Activated T-cell treated with anti-CD3 and anti-CD28 coated beads, Interleukin-2, amount 50 U/mL, for 72 hours (primary cell): ENCODE measurements around the gene MIDN. TPM values are rescaled to one million over a fixed set of nuclear protein-coding genes. Genes with fewer than 3 reads are reported as not detected.
"Not testable (repeated sequence)": the region's sequence is repeated elsewhere in the genome, so short reads cannot be mapped to it uniquely, and the experiment has no call there.

Experiments
- ATAC-seq, 2 donors: fragments of 150-1000 bp; cut with Tn5 transposase; replicated peaks in 1 of 2; 2 replicates each; pipeline ENCODE4 v1.10.0; 2021; ENCODE audit warnings: moderate library complexity in 2 of 2, mild to moderate bottlenecking in 1 of 2
- DNase-seq, 2 donors: peaks; one replicate each; pipeline ENCODE4 v3.0.0; 2021 to 2022; ENCODE audit warnings: mixed read lengths in 1 of 2
- H3K27ac Mint-ChIP-seq: one replicate; pipeline ENCODE4 v1.8.0; 2022; ENCODE audit warnings: mild to moderate bottlenecking, moderate library complexity, mixed read lengths
- H3K27me3 Mint-ChIP-seq: one replicate; pipeline ENCODE4 v1.8.0; 2022; ENCODE audit warnings: low read depth, mixed read lengths
- H3K36me3 Mint-ChIP-seq, 2 donors: one replicate each; pipeline ENCODE4 v1.8.0; 2022; ENCODE audit warnings: mixed read lengths in 2 of 2, mild to moderate bottlenecking in 1 of 2; ENCODE audit not compliant: insufficient read depth in 2 of 2
- H3K4me1 Mint-ChIP-seq: one replicate; pipeline ENCODE4 v1.8.0; 2022; ENCODE audit warnings: low read depth, mixed read lengths
- H3K4me3 Mint-ChIP-seq, 2 donors: one replicate each; pipeline ENCODE4 v1.8.0; 2022; ENCODE audit warnings: mild to moderate bottlenecking in 2 of 2, mixed read lengths in 2 of 2, moderate library complexity in 2 of 2
- H3K9me3 Mint-ChIP-seq, 2 donors: one replicate each; pipeline ENCODE4 v1.8.0; 2022; ENCODE audit warnings: mixed read lengths in 2 of 2
- total RNA-seq, 2 donors: library from RNA; stranded (reverse); gene quantifications; one replicate each; pipeline ENCODE4 v1.2.3, GENCODE V29; 2022

MIDN gene
- total RNA-seq, 2 donors from 2014 or later: 72.3 to 75.4 TPM

DNA sequence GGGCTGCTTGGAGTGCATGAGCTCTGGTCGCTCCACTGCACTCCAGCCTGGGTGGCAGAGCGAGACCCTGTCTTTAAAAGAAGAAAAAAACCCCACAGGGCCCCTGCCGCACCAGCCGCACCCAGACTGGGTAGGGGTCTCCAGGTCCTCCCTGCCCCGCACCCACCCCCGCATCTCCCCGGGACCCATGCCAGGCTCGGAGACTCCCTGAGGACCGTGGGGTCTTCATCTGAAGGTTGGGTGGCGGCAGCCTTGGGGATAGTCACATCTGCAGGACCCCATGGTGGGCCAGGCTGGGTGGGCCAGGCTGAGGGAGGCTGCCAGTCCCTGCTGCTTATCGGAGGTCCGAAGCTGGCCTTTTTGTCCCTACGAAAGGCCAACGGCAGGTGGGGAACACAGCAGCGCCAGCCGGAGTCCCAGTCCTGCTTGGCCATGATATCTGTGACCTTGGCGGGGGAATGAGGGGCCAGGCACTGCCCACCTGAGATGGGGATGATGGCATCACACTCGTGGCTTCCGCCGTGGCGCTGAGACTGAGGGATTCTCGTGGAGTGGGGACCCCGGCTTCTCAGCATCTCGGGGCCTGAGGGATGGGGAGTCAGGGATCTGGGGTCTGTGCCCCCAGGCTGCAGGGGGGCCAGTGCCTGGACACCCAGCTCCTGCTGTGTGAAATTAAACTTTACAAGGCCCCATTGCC is 48.3 kb downstream of the MIDN start:
- Mint-ChIP-seq H3K27ac (no peak overlapping the region), H3K4me1 (peaks cover 6% of the 10 kb centered on the region), H3K4me3 (no peak overlapping the region), H3K27me3 (no peaks in the 10 kb centered on the region), H3K9me3 (no peaks in the 10 kb centered on the region), H3K36me3 (no peaks in the 10 kb centered on the region)
- no peak for ATAC-seq
- DNase-seq: no peak

DNA sequence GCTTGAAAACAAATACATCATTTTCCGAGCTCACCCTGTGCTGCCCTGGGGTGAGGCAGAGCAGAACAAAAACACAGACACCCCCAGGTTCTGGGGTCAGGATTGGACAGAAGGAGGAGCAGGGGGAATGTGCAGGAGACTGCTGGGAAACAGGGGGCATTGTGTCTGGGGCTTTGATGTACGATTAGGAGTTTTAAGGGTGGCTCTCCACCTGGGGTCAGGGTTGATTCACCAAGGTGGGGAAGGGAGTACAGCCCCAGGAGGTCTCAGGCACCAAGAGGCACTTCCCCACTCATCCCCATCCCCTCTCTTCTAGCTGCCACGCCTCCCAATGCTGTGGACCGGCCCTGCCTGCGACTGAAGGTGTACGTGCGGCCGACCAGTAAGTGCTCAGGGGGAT is 49.9 kb downstream of the MIDN start:
- ATAC-seq (no peak), DNase-seq (no peak)
- Mint-ChIP-seq H3K36me3 (no peaks in the 10 kb centered on the region), H3K27ac (no peak overlapping the region), H3K4me1 (peaks cover 6% of the 10 kb centered on the region), H3K4me3 (no peak overlapping the region), H3K27me3 (no peaks in the 10 kb centered on the region), H3K9me3 (no peaks in the 10 kb centered on the region)

DNA sequence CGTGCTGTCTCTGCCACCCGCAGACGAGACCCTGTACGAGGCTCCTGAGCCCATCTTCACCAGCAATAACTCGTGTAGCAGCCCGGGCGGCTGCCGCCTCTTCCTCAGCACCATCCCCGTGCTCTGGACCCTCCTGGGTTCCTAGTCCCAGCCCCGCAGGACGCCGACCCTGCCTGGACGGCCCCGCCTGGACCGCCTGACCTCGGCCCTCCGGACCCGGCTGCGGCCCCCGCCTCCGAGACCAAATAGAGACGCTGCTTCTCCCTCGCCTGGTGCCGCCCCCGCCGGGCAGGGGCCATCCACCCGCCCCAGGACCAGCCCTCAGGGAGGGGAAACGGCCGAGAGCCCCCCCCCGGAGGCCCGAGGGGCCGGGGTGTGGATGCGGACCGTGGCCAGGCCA is 51.4 kb downstream of the MIDN start:
- Mint-ChIP-seq H3K9me3 (no peaks in the 10 kb centered on the region), H3K27me3 (no peaks in the 10 kb centered on the region), H3K4me3 (no peak overlapping the region), H3K4me1 (peaks cover 2% of the 10 kb centered on the region), H3K36me3 (no peaks in the 10 kb centered on the region), H3K27ac (no peak overlapping the region)
- ATAC-seq (no peak), DNase-seq (no peak)

DNA sequence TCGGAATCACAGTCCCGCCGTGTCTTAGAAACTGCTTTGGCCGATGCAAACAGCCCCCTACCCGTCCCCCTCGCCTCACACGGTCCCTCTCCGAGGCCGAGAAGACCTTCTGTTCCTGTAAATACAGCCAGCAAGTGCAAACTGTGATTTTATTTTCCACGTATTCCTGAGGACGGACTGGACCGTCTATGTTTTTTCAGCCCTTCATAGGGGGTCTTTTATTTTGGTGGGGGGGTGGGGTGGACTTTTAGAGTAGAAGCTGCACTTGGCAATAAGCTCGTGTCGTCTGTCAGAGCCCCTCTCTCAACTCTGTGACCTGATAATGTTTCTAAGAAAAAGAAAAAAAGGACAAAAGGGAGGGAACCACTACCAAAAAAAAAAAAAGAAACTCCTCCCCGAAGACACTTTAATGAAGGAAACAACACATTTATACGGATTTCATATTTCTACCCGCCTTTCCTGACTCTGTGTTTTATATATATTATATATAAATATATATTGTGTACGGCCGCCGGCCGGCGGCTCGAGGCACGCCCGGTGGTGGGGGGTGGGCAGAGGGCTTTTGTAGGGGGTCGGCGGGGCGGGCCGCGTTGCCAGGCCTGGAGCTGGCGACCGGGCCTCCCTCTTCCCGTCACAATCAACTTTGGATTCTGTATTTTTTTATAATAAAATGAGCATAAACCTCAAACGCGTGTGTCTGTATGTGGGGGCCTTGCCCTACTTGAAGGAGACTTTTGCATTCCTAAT is 52.5 kb downstream of the MIDN start:
- DNase-seq: no peak
- no peak for ATAC-seq
- no peaks in the 10 kb centered on the region for H3K36me3 Mint-ChIP-seq
- no peaks in the 10 kb centered on the region for H3K27me3 Mint-ChIP-seq
- H3K4me3 Mint-ChIP-seq: no peak overlapping the region
- H3K9me3 Mint-ChIP-seq: no peaks in the 10 kb centered on the region
- no peak overlapping the region for H3K27ac Mint-ChIP-seq
- no peaks in the 10 kb centered on the region for H3K4me1 Mint-ChIP-seq

DNA sequence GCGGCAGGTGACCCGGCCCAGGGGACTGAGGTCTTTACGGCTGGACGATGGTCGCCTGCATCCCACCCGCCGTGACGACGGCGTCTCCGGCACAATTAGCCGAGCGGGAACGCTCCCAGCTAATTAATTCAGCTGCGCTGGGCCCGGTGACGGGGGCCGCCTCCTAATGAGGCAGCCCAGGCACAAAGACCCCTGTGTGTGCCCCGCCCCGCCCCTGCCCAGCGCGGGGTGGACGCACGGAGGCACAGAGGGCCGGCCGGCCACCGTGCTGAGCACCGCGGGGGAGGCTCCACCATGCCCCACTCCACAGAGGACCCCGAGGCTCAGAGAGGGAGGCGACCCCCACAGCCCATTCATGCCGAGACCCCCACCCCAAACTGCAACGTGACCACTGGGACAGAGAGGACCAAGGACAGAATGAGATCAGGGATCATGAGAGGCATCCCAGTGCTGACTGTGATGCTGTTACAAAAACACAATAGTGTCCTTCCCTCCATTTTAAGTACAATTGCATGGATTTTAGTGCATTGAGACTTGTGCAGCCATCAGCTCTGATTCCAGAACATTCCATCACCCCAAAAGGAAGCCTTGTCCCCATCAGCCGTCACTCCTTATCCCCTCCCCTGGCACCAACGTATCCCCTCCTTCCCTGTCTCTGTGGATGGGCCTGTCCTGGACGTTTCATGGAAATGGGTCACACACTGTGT is 54.3 kb downstream of the MIDN start:
- Mint-ChIP-seq H3K9me3 (no peaks in the 10 kb centered on the region), H3K36me3 (no peaks in the 10 kb centered on the region), H3K27ac (no peak overlapping the region), H3K4me1 (no peaks in the 10 kb centered on the region), H3K4me3 (no peak overlapping the region), H3K27me3 (no peaks in the 10 kb centered on the region)
- ATAC-seq: no peak
- DNase-seq: no peak

DNA sequence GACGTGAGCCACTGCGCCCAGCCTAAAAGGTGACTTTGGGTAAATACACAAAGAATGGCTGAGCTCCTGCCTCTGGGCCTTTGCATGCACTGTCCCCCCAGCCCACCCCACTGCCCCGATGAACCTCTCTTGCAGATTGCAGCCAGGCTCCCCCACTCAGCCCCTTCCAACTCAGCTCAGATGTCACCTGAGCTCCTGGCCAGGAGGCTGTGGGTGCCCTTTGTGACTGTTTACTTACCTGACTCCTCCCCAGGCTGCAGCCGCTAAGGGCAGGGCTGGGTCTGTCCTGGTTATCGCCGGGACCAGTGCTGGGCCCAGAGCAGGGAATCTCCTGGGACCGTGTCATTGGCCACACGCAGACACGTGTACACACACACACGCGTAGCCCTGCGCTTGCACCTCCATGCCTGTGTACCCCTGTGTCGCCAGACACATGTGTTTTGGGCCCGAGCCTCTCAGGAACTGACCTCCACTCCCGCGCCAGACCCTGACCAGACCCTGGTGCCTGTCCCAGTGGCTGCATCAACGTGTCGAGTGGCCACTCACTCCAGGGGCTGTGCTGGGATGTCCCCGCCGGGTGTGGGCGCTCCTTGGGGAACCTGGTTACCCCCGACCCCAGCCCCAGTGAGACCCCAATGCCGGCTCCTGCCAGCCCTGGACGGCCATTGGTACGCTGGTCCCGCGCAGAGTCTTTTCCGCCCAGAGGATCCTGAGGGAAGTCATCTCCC is 56.0 kb downstream of the MIDN start:
- Mint-ChIP-seq H3K9me3 (no peaks in the 10 kb centered on the region), H3K4me1 (no peaks in the 10 kb centered on the region), H3K4me3 (no peak overlapping the region), H3K36me3 (no peaks in the 10 kb centered on the region), H3K27me3 (no peaks in the 10 kb centered on the region), H3K27ac (no peak overlapping the region)
- DNase-seq (no peak), ATAC-seq (no peak)

DNA sequence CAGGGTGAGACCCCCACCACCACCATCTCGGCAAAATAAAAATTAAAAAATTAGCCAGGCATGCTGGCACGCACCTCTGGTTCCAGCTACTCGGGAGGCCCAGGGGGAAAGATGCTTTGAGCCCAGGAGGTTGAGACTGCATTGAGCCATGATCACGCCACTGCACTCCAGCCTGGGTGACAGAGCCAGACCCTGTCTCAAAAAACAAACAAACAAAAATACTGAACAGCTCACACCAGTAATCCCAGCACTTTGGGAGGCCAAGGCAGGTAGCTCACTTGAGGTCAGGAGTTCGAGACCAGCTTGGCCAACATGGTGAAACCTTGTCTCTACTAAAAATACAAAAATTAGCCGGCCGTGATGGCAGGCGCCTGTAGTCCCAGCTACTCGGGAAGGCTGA is 57.0 kb downstream of the MIDN start:
- not testable (repeated sequence) for H3K27ac Mint-ChIP-seq, H3K36me3 Mint-ChIP-seq, ATAC-seq, H3K4me1 Mint-ChIP-seq, H3K27me3 Mint-ChIP-seq, H3K9me3 Mint-ChIP-seq, DNase-seq, H3K4me3 Mint-ChIP-seq

DNA sequence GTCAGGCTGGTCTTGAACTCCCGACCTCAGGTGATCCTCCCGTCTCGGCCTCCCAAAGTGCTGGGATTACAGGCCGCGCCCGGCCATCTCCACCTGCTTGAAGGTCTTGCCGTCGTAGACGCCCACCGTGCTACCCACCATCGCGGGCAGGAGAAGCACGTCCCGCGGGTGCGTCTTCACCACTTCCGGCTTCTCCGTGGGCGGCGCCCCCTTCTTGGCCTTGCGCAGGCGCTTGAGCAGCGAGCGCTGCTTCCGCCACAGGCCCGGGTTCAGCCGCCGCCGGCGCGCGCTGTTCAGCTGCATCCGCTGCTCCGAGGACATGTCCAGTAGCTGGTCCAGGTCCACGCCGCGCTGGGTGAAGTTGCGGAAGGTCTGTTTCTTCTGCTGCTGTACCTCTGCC is 58.9 kb downstream of the MIDN start:
- H3K4me1 Mint-ChIP-seq: no peaks in the 10 kb centered on the region
- no peaks in the 10 kb centered on the region for H3K27me3 Mint-ChIP-seq
- no peaks in the 10 kb centered on the region for H3K36me3 Mint-ChIP-seq
- no peaks in the 10 kb centered on the region for H3K9me3 Mint-ChIP-seq
- H3K4me3 Mint-ChIP-seq: peak overlapping the region in 1 of 2 donors; percentile 53
- DNase-seq (peak in 1 of 2 donors; percentile 34), ATAC-seq (no peak)
- no peak overlapping the region for H3K27ac Mint-ChIP-seq

DNA sequence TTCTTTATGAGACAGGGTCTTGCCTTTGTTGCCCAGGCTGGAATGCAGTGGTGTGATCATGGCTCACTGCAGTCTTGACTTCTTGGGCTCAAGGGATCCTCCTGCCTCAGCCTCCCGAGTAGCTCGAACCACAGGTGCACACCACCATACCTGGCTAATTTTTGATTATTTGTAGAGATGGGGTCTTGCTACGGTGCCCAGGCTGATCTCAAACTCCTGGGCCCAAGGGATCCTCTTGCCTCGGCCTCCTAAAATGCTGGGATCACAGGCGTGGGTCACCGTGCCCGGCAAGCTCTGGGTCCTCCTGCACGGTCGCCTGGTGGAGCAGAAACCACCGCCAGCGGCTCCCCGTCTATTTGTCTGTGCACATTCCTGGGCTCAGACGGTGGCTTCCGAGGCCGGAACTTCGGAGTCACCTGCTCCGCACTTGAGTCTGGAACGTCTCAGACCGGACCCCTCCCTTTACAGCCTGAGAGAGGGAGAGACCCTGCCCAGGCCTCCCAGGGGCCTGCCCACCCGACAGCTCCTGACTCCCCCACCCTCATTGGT is 59.4 kb downstream of the MIDN start:
- Mint-ChIP-seq H3K27ac (no peak overlapping the region), H3K36me3 (no peaks in the 10 kb centered on the region), H3K9me3 (no peaks in the 10 kb centered on the region), H3K27me3 (no peaks in the 10 kb centered on the region), H3K4me1 (no peaks in the 10 kb centered on the region), H3K4me3 (peak overlapping the region in 1 of 2 donors; percentile 53)
- ATAC-seq (no peak), DNase-seq (no peak)

DNA sequence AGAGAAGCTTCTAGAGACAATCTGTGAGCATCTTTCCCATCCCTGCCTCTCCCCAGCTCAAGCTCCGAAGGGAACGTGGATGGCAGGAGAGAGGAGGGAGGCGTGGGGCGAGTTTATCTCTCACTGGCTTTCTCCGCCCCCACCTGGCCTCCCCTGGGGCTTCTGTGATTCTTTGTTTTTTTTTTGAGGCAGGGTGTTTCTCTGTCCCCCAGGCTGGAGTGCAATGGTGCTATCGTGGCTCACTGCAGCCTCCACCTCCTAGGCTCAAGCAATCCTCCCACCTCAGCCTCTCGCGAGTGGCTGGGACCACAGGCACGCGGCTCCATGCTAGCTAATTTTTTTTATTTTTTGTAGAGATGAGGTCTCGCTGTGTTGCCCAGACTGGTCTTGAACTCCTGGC is 60.3 kb downstream of the MIDN start:
- DNase-seq: no peak
- Mint-ChIP-seq H3K27me3 (no peaks in the 10 kb centered on the region), H3K4me3 (no peak overlapping the region)

More for the DNA sequence above, 60.3 kb downstream of the MIDN start:
- no peaks in the 10 kb centered on the region for H3K4me1 Mint-ChIP-seq
- no peaks in the 10 kb centered on the region for H3K9me3 Mint-ChIP-seq
- H3K36me3 Mint-ChIP-seq: no peaks in the 10 kb centered on the region
- no peak overlapping the region for H3K27ac Mint-ChIP-seq
- no peak for ATAC-seq
